Thyroid gland (tissue), 4 donors: ENCODE results near the gene LAMB1.

ENCODE experiments used
- CTCF ChIP-seq, 6 experiments: fragments of 200-600 bp in 3 of 6; fragments of 450-650 bp in 3 of 6; sonication (generic) in 3 of 6; IDR thresholded peaks; one replicate each; pipeline ENCODE4 v1.5.1; 2016 to 2019; ENCODE audit warnings: antibody characterized with exemption in 6 of 6, mild to moderate bottlenecking in 2 of 6, inconsistent platforms in 1 of 6, moderate library complexity in 1 of 6
- POLR2A ChIP-seq, 2 donors: fragments of 450-650 bp; IDR thresholded peaks; one replicate each; pipeline ENCODE4 v1.6.1; 2017; ENCODE audit warnings: antibody characterized with exemption in 2 of 2, mild to moderate bottlenecking in 2 of 2, moderate library complexity in 1 of 2

DNA sequence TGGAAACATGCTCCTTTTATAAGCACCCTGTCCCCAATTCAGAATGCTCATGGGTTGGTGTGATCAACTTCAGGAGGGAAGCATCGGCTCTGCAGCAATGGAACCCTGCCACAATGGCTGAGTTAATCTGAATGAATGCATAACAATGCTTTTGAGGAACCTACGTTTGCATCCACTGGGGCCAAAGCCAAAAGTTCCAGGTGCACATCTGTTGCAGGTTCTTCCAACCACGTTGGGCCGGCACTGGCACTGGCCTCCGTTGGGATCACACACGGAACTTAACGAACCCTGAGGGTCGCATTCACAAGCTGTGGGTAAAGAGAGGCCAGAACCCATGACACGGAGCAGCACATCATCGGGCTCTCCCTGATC, 43.4 kb downstream of the LAMB1 start:
- no peak for TF ChIP-seq CTCF (IDR thresholded peaks at IDR 0.05)
- no peak for TF ChIP-seq POLR2A (IDR thresholded peaks at IDR 0.05)
